Measurements from ENCODE around the gene TRIP13.

- TF ChIP-seq POLR2A (IDR thresholded peaks at IDR 0.05; ENCODE audit: low read depth, low read length): no peak
- TF ChIP-seq TAF1 (IDR thresholded peaks at IDR 0.05; ENCODE audit: low read depth, low read length): no peak
Observed at GRCh38 chr5:963673-964531, 71.2 kb downstream of the TRIP13 start.
